Thyroid gland (tissue), 4 donors: ENCODE data around the gene NUFIP1. TPM values are rescaled to one million over a fixed set of nuclear protein-coding genes. Genes with fewer than 3 reads are reported as not detected.

ENCODE experiments used
- DNase-seq, 2 donors: peaks; one replicate each; pipeline ENCODE4 v3.0.0-alpha.2; 2019
- H3K27ac ChIP-seq, 3 donors: fragments of 200-600 bp; sonication (generic); 1 replicate in 2 of 3; 2 replicates in 1 of 3; pipeline ENCODE4 v1.5.1; 2016 to 2019; ENCODE audit warnings: mild to moderate bottlenecking in 1 of 3, moderate library complexity in 1 of 3
- H3K27me3 ChIP-seq: fragments of 200-600 bp; sonication (generic); one replicate; pipeline ENCODE4 v1.5.1; 2019
- H3K36me3 ChIP-seq, 2 donors: fragments of 200-600 bp; sonication (generic); one replicate each; pipeline ENCODE4 v1.5.1; 2016 to 2019
- H3K4me1 ChIP-seq, 2 donors: fragments of 200-600 bp; sonication (generic); one replicate each; pipeline ENCODE4 v1.5.1; 2017 to 2019
- H3K4me3 ChIP-seq, 3 donors: fragments of 200-600 bp; sonication (generic); replicated peaks in 1 of 3; 1 replicate in 2 of 3; 2 replicates in 1 of 3; pipeline ENCODE4 v1.5.1; 2016; ENCODE audit warnings: mild to moderate bottlenecking in 1 of 3
- H3K9me3 ChIP-seq: fragments of 200-600 bp; sonication (generic); one replicate; pipeline ENCODE4 v1.5.1; 2017
- CTCF ChIP-seq, 6 experiments: fragments of 200-600 bp in 3 of 6; fragments of 450-650 bp in 3 of 6; sonication (generic) in 3 of 6; IDR thresholded peaks; one replicate each; pipeline ENCODE4 v1.5.1; 2016 to 2019; ENCODE audit warnings: antibody characterized with exemption in 6 of 6, mild to moderate bottlenecking in 2 of 6, inconsistent platforms in 1 of 6, moderate library complexity in 1 of 6
- POLR2A ChIP-seq, 2 donors: fragments of 450-650 bp; IDR thresholded peaks; one replicate each; pipeline ENCODE4 v1.6.1; 2017; ENCODE audit warnings: antibody characterized with exemption in 2 of 2, mild to moderate bottlenecking in 2 of 2, moderate library complexity in 1 of 2
- WGBS, 2 donors: methylation state at CpG; one replicate each; pipeline ENCODE4 v1.1.5; 2017; 5-methylcytosine and 5-hydroxymethylcytosine counted together
- intact Hi-C: fragments of 100-400 bp; cut with DNase I; formaldehyde crosslinking; loops from one replicate; pipeline ENCODE4 v1.15.1; 2023
- total RNA-seq, 4 donors: library from RNA; depleted of rRNA; stranded (reverse); fragments of >200 nt; gene quantifications; one replicate each; pipeline ENCODE4 v1.2.3, GENCODE V29; 2016

The NUFIP1 gene
- total RNA-seq, 4 donors from 2014 or later, result 3.2 to 4.3 (median 3.5) TPM

- peak overlapping the region; percentile 62 to 91 (median 76) for H3K27ac ChIP-seq
- DNase-seq, result peak; percentile 23 to 27
- TF ChIP-seq CTCF (IDR thresholded peaks at IDR 0.05) (peak in 1 of 6 experiments; percentile 16), POLR2A (IDR thresholded peaks at IDR 0.05) (no peak)
- intact Hi-C loops, result no loop called here
- H3K9me3 ChIP-seq, result no peaks in the 10 kb centered on the region
- peaks cover 28 to 29% of the 10 kb centered on the region in 2 donors for H3K4me1 ChIP-seq
- H3K4me3 ChIP-seq, result no peak overlapping the region
- no peaks in the 10 kb centered on the region for H3K36me3 ChIP-seq
- 13 to 57% methylated on average over 1 to 2 of the region's 2 CpGs for WGBS, 2 donors
- no peaks in the 10 kb centered on the region for H3K27me3 ChIP-seq
These were observed 67.1 kb downstream of the NUFIP1 start for GRCh38 chr13:44921931-44922758.

- DNase-seq, result no peak
- 74 to 76% methylated on average over 11 of the region's 11 CpGs for WGBS, 2 donors
These were observed 67.9 kb downstream of the NUFIP1 start for GRCh38 chr13:44921246-44921877.

GRCh38 chr13:44920013-44920412, 69.3 kb downstream of the NUFIP1 start:
- 90 to 100% methylated on average over 3 of the region's 3 CpGs for WGBS, 2 donors
- intact Hi-C loops, result no loop called here
- Histone ChIP-seq H3K27me3 (no peaks in the 10 kb centered on the region), H3K27ac (peak overlapping the region in 2 of 3 donors; percentile 7 to 100), H3K36me3 (no peaks in the 10 kb centered on the region), H3K4me3 (no peak overlapping the region), H3K4me1 (peaks cover 29 to 30% of the 10 kb centered on the region in 2 donors), H3K9me3 (no peaks in the 10 kb centered on the region)
- no peak for DNase-seq
- TF ChIP-seq POLR2A (IDR thresholded peaks at IDR 0.05) (no peak), CTCF (IDR thresholded peaks at IDR 0.05) (no peak)

More at GRCh38 chr13:44921246-44921877, 67.9 kb downstream of the NUFIP1 start:
- Histone ChIP-seq H3K27ac (peak overlapping the region; percentile 62 to 91 (median 76)), H3K36me3 (no peaks in the 10 kb centered on the region), H3K27me3 (no peaks in the 10 kb centered on the region), H3K4me1 (peaks cover 29 to 30% of the 10 kb centered on the region in 2 donors), H3K9me3 (no peaks in the 10 kb centered on the region), H3K4me3 (no peak overlapping the region)
- intact Hi-C loops, result no loop called here
- no peak for TF ChIP-seq CTCF (IDR thresholded peaks at IDR 0.05)
- no peak for TF ChIP-seq POLR2A (IDR thresholded peaks at IDR 0.05)

- no peaks in the 10 kb centered on the region for H3K36me3 ChIP-seq
- H3K9me3 ChIP-seq, result no peaks in the 10 kb centered on the region
- H3K27ac ChIP-seq, result peak overlapping the region; percentile 95 to 100 (median 99)
- DNase-seq, result no peak
- no peak overlapping the region for H3K4me3 ChIP-seq
- WGBS, 2 donors, result 95 to 96% methylated on average over 18 of the region's 18 CpGs
- intact Hi-C loops, result loop anchor here (10.0 kb wide), 1 partner anchor 56 kb away; no protein-coding TSS in a partner anchor
- H3K4me1 ChIP-seq, result peaks cover 29 to 30% of the 10 kb centered on the region in 2 donors
- peak in 1 of 2 donors; percentile 11 for TF ChIP-seq POLR2A (IDR thresholded peaks at IDR 0.05)
- TF ChIP-seq CTCF (IDR thresholded peaks at IDR 0.05), result no peak
- H3K27me3 ChIP-seq, result no peaks in the 10 kb centered on the region
These were observed 70.0 kb downstream of the NUFIP1 start for GRCh38 chr13:44919104-44919804.
